Sigmoid colon (tissue), 4 donors: Measurements from ENCODE around the gene LPCAT1.

ENCODE experiments used
- EP300 ChIP-seq, 4 donors: sonication (generic); formaldehyde crosslinking; IDR thresholded peaks; one replicate each; pipeline ENCODE4 v1.6.1; 2017; ENCODE audit warnings: antibody characterized with exemption in 4 of 4
- POLR2A ChIP-seq, 2 donors: fragments of 450-650 bp; IDR thresholded peaks; one replicate each; pipeline ENCODE4 v1.6.1; 2016; ENCODE audit warnings: antibody characterized with exemption in 2 of 2, mild to moderate bottlenecking in 2 of 2, moderate library complexity in 2 of 2
- POLR2AphosphoS5 ChIP-seq, 4 donors: sonication (generic); formaldehyde crosslinking; IDR thresholded peaks; one replicate each; pipeline ENCODE4 v1.6.1; 2017; ENCODE audit warnings: antibody characterized with exemption in 4 of 4
- TF ChIP-seq, protein P1 (sequence below), 4 experiments: fragments of 450-650 bp in 3 of 4; fragments of 200-600 bp in 1 of 4; IDR thresholded peaks; one replicate each; pipeline ENCODE4 v1.5.1; 2016 to 2019; ENCODE audit warnings: antibody characterized with exemption in 4 of 4, mild to moderate bottlenecking in 3 of 4, moderate library complexity in 2 of 4

DNA sequence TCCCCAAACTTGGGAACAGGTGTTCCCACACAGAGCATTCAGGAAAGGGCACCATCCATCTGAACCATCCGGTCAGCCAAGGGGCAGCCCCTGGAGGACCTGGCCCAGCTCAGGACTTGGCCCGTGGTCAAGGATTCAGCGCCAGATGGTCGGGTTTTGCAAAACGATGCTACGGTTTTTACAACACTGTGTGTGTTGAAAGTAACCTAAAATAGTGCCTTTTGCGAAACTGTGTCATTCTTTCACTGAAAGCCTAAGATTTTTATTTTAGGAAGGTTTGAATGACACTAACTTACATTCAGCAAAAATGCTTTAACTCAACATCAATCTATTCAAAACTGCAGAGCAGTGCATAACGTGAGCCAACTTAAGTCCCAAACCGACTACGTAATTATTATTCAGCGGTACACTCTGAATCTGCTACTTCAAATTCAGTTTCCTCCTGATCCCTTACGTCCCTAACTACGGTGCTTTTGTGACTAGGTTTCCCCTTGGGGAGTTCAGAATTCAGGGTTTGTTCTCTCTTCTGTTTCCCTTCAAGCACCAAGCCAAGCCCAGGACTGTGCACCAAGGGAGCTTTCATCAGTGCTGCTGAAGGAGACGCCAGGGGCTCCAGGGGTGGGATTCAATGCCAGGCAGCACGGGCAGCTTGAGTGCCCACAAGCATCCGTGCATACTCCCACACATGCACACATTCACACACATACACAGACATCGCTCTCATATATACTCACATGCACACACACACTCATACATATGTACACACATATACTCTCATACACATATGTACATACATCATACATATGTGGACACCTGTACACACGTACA lies 25.8 kb downstream of the LPCAT1 start:
- TF ChIP-seq, protein P1, sequence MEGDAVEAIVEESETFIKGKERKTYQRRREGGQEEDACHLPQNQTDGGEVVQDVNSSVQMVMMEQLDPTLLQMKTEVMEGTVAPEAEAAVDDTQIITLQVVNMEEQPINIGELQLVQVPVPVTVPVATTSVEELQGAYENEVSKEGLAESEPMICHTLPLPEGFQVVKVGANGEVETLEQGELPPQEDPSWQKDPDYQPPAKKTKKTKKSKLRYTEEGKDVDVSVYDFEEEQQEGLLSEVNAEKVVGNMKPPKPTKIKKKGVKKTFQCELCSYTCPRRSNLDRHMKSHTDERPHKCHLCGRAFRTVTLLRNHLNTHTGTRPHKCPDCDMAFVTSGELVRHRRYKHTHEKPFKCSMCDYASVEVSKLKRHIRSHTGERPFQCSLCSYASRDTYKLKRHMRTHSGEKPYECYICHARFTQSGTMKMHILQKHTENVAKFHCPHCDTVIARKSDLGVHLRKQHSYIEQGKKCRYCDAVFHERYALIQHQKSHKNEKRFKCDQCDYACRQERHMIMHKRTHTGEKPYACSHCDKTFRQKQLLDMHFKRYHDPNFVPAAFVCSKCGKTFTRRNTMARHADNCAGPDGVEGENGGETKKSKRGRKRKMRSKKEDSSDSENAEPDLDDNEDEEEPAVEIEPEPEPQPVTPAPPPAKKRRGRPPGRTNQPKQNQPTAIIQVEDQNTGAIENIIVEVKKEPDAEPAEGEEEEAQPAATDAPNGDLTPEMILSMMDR (IDR thresholded peaks at IDR 0.05), result no peak
- TF ChIP-seq POLR2AphosphoS5 (IDR thresholded peaks at IDR 0.05) (no peak), POLR2A (IDR thresholded peaks at IDR 0.05) (no peak), EP300 (IDR thresholded peaks at IDR 0.05) (no peak)
